ENCODE results near the gene ESCO1.
"Not testable (repeated sequence)": the region's sequence is repeated elsewhere in the genome, so short reads cannot be mapped to it uniquely, and the experiment has no call there.

The ESCO1 gene, protein sequence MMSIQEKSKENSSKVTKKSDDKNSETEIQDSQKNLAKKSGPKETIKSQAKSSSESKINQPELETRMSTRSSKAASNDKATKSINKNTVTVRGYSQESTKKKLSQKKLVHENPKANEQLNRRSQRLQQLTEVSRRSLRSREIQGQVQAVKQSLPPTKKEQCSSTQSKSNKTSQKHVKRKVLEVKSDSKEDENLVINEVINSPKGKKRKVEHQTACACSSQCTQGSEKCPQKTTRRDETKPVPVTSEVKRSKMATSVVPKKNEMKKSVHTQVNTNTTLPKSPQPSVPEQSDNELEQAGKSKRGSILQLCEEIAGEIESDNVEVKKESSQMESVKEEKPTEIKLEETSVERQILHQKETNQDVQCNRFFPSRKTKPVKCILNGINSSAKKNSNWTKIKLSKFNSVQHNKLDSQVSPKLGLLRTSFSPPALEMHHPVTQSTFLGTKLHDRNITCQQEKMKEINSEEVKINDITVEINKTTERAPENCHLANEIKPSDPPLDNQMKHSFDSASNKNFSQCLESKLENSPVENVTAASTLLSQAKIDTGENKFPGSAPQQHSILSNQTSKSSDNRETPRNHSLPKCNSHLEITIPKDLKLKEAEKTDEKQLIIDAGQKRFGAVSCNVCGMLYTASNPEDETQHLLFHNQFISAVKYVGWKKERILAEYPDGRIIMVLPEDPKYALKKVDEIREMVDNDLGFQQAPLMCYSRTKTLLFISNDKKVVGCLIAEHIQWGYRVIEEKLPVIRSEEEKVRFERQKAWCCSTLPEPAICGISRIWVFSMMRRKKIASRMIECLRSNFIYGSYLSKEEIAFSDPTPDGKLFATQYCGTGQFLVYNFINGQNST

DNA sequence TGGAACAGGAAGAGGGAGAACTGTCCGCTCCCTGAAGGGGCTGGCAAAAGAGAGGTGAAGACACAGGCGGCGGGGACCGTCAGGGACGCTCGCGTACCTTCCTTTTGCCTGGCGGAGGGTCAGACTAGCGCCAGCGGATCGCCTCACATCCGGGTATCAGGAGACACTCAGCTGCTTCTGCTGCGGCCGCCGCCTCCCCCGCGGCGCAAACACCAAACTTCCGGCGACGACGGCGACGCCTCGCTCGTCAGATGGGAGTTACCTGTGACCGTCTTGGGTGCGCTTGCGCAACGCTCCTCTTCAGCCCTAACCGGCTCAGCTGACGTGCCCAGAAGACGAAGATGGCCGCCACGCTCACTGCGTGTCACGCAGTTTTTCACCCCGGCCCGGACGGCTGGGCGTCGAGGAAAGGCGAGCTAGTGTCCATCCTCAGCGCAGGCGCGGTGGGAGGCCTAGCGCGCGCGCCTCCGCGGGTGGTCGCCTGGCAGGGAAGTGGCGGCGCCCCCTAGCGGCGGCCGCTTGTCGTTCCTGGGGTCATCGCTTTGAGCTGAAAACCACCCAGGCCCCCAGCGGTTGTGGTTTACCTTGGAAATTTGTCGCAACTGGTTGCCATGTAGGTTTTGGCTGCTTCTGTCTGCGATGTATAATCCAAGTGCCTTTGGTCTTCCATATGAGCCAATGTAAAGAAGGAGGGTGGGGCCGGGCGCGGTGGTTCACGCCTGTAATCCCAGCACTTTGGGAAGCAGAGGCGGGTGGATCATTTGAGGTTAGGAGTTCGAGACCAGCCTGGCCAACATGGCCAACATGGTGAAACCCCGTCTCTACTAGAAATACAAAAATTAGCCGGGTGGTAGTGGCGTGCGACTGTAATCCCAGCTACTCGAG, at the start of gene ESCO1:
Gene ESCO1 (minus strand): TSS at position 179 of the 885 bp plus-strand sequence. CDS start 25,861 bp downstream, outside the sequence.
- peak; percentile 96 to 98 for DNase-seq

DNA sequence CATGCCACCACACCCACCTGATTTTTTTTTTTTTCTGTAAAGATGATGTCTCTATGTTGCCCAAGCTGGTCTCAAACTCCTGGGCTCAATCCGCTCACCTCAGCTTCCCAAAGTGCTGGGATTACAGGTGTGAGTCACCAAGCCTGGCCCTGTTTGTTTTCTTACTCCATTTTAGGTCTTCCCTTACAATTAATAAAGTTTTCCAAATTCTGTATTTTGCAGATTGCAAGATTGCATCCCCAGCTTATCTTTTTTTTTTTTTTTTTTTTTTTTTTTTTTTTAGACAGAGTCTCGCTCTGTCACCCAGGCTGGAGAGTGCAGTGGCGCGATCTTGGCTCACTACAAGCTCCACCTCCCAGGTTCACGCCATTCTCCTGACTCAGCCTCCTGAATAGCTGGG, 39.9 kb upstream of the ESCO1 start:
- not testable (repeated sequence) for DNase-seq

DNA sequence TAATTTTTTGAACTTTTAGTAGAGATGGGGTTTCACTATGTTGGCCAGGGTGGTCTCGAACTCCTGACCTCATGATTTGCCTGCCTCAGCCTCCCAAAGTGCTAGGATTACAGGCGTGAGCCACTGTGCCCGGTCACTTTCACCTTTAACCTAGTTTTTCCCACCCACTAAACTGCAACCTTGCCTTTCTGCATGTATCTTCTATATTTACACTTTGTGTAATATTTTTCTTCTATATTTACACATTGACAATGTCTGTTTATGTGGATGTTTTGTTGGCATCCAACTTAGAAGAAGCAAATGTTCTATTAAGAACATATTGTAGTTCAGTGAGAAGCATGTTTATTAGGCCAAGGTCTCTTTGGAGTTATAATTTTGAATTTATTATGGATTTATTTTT, 38.3 kb upstream of the ESCO1 start:
- no peak for DNase-seq

DNA sequence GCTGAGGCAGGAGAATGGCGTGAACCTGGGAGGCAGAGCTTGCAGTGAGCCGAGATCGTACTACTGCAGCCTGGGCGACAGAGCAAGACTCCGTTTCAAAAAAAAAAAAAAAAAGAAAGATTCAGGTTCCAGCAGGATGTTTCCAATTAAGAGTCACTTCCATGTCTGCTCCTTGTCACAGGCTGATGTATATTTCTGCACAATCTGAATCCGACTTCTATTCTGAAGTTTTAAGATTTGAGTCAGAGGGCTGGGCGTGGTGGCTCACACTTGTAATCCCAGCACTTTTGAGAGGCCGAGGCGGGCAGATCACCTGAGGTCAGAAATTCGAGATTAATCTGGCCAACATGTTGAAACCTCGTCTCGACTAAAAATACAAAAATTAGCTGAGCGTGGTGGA, 36.3 kb upstream of the ESCO1 start:
- DNase-seq, result no peak

- no peak for DNase-seq
These were observed 34.2 kb upstream of the ESCO1 start for GRCh38 chr18:21634588-21635199.

GRCh38 chr18:21632393-21632792, 31.9 kb upstream of the ESCO1 start:
- no peak for DNase-seq

GRCh38 chr18:21629089-21629832, 28.8 kb upstream of the ESCO1 start:
- DNase-seq, result no peak

DNA sequence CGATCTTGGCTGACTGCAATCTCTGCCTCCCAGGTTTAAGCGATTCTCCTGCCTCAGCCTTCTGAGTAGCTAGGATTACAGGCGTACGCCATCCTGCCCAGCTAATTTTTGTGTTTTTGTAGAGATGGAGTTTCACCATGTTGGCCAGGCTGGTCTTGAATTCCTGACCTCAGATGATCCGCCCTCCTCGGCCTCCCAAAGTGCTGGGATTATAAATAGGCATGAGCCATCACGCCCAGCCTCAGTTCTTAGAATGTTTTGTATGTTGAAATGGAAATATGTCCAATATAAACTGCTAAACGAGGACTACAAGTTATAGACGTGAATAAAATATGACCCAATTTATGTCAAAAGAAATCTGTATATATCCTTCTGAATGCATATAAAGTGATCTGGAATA, 21.1 kb upstream of the ESCO1 start:
- DNase-seq, result not testable (repeated sequence)

DNA sequence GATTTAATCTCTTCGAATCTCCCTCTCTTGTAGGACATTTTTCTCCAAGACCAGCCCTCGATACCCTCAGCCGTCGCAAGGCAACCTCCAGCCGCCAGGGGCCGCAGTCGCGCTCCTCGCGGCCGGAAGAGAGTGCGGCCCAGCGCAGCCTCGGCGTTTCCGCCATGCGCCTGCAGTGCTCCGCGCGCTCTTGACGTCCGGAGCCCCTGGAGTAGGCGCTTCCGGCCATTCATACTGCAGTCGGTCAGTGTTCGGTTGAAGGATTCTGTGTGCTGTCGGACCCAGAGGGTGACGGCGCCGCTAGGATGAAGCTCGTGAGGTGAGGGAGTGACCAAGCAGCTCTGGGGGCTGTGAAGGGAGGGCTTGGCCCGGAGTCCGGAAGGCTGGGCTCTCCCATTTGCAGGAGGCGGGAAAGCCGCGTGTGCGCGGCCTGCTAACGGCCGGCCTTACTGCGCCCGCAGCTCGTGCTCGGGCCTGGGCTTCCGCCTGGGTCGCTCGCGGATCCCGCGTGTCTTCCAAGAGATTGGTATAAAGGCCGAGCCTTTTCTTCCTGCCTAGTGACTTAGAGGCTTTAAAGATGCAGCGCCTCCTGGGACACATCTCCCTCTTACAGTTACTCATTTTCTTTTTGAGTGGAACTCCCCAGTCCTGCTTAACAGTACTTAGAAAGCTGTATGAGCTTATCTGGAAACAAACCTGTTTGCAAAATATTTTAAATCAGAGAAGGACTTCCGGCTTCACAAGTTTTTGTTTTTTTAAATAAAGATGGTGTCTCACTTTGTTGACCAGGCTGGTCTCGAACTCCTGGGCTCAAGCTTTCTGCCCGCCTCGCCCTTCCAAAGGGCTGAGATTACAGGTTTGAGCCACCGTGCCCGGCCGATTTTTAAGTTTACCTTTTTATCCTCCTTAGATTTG, 11.9 kb upstream of the ESCO1 start, which contains the start of gene SNRPD1:
Gene SNRPD1 (plus strand): TSS at position 190 of the 915 bp plus-strand sequence. CDS start 116 bp downstream, at position 306.
- DNase-seq, result peak; percentile 88 to 91

DNA sequence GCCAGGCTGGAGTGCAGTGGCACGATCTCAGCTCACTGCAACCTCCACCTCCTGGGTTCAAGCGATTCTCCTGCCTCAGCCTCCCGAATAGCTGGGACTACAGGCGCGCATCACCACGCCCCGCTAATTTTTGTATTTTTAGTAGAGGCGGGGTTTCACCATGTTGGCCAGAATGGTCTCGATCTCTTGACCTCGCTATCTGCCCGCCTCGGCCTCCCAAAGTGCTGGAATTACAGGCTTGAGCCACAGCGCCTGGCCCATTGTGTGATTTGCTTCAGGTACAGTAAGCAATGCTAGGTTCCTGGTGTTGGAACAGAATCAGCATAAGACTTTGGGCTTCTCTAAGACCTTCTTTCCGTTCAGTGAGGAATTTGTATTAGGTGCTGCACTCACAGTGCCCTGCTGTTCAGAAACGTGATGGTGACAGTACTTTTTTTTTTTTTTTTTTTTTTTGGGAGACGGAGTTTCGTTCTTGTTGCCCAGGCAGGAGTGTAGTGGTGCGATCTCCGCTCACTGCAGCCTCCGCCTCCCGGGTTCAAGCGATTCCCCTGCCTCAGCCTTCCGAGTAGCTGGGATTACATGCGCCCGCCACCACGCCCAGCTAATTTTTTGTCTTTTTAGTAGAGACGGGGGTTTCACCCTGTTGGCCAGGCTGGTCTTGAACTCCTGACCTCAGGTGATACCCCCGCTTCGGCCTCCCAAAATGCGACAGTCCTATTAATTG, 11.1 kb upstream of the ESCO1 start:
- not testable (repeated sequence) for DNase-seq

DNA sequence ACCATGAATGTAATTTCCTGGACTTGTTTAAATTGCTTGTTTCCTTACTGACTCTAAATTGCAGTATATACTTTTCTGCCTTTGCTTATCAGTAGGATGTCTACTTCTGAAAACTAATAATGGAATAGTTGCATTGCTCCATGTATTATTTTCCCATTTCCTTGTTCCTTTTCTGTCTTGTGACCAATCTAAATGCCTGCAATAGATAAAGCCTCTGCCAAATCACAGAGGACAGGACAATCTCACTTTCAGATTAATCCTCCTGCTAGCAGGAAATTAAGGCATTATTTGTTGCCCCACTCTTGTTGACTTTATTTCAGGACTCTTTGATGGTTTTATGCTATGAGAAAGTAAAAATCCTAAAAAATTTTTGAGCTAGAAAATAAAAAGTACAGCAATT, 4.7 kb upstream of the ESCO1 start:
- no peak for DNase-seq

GRCh38 chr18:21604671-21605070, 4.2 kb upstream of the ESCO1 start:
- no peak for DNase-seq

DNA sequence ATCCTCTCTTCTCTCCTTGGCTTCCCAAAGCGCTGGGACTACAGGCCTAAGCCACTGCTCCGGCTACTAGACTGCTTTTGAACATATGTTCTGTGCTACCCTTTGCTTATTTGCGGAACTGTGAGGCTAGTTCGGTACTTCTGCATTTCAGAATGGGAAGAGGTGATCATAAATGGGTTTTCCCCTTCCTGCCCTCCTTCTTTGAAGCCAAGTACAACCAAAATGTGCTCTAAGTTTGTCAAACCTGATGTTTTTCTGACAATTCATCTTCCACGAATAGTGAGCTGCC, 1.7 kb upstream of the ESCO1 start:
- DNase-seq, result peak; percentile 30 to 55

GRCh38 chr18:21599585-21600525, 649 bp downstream of the ESCO1 start:
- peak in 1 of 2 donors; percentile 20 for DNase-seq

DNA sequence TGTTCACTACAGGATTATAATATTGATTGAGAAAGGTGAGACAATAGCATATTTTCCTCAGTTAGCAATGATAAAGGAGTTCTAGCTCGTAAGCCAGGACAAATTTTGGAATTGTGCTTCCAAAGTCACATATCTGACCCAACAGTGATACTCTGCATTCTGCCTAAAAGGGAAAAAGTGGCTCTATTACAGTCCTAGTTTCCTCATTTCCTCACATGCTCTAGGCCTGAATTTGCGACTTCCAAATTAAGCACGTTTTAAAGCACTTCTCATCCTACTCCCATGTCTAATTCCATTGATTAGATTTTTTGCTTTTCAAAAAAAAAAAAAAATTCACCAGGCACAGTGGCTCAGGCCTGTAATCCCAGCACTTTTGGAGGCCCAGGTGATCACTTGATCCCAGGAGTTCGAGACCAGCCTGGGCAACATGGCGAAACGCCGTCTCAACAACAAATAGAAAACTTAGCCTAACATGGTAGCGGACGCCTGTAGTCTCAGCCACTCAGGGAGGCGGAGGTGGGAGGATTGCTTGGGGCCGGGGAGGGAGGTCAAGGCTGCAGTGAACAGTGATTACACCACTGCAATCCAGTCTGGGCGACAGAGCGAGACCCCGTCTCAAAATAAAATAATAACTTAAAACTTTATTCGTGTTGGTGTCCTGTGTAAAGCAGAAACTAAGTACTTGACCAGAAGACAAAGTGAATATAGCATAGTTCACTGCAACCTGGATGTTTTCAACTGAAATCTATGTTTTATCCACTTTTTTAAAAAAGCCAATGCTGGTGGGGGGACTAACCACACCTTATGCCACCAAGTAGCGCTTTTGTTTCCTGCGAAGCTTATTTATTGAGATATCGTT, 1.5 kb downstream of the ESCO1 start:
- no peak for DNase-seq

DNA sequence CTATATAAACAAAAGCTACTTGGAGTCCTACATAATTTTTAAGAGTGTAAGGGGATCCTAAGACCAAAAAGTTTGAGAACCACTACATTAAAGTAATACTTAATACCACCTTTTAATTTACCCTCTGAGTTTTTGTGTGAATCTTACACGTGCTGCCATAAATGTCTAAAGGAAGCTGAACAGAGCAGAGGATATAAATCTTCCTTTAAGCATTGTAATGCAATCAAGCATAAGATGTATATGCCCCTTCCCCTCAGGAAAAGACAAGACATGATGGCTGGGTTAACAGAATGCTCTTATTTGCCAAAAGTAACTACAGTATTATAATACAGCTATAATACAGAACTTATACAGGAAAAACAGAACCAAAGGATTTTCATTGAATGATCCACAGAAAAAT, 2.9 kb downstream of the ESCO1 start:
- no peak for DNase-seq

GRCh38 chr18:21593540-21594257, 6.8 kb downstream of the ESCO1 start:
- peak in 1 of 2 donors; percentile 25 for DNase-seq

Data from CD4-positive, alpha-beta T cell treated with Interleukin-4 for 1 hour (primary cell).